H1 (cell line): ENCODE results near the gene NAP1L1. TPM values are rescaled to one million over a fixed set of nuclear protein-coding genes. Genes with fewer than 3 reads are reported as not detected.

Experiments
- CTCF ChIA-PET: fragments of 300-600 bp; sonication (Branson Sonifier 250); formaldehyde crosslinking; loops from one replicate; lab custom pipeline; 2021; ENCODE audit not compliant: partially characterized antibody; lab: Charles Lee
- POLR2A ChIA-PET: fragments of 300-600 bp; sonication (Branson Sonifier 250); formaldehyde crosslinking; loops from one replicate; lab custom pipeline; 2021; ENCODE audit warnings: inconsistent platforms; ENCODE audit not compliant: partially characterized antibody; lab: Charles Lee
- DNase-seq, 2 experiments: peaks; one replicate each; pipeline versions ENCODE4 v3.0.0 to v3.0.0-alpha.2; 2010 to 2022; ENCODE audit warnings: low spot score in 2 of 2, low read depth in 1 of 2, mixed read lengths in 1 of 2
- FAIRE-seq: peaks from 2 replicates; lab custom pipeline; 2011; peaks lifted over from hg19 to GRCh38; lab: Jason Lieb, UNC
- H2AFZ ChIP-seq: 2 replicates; pipeline ENCODE4 v1.8.1; 2012; ENCODE audit warnings: low read length, inconsistent platforms
- H2AK5ac ChIP-seq: 2 replicates; pipeline ENCODE4 v1.6.1; 2013; ENCODE audit warnings: low read depth, low read length
- H2BK120ac ChIP-seq: replicated peaks from 2 replicates; pipeline ENCODE3; 2013; ENCODE audit warnings: low read depth, low read length, inconsistent platforms
- H2BK12ac ChIP-seq: 2 replicates; pipeline ENCODE4 v1.6.1; 2013; ENCODE audit warnings: low read depth, low read length
- H2BK15ac ChIP-seq: 2 replicates; pipeline ENCODE4 v1.6.1; 2013; ENCODE audit warnings: low read length
- H2BK20ac ChIP-seq: 2 replicates; pipeline ENCODE4 v1.6.1; 2013; ENCODE audit warnings: low read length
- H2BK5ac ChIP-seq: 2 replicates; pipeline ENCODE4 v1.6.1; 2013; ENCODE audit warnings: low read depth, low read length
- H3K14ac ChIP-seq: 2 replicates; pipeline ENCODE4 v1.6.1; 2013; ENCODE audit warnings: inconsistent platforms; ENCODE audit not compliant: insufficient read length
- H3K18ac ChIP-seq: 2 replicates; pipeline ENCODE4 v1.6.1; 2013; ENCODE audit warnings: low read length; ENCODE audit errors: extremely low read depth
- H3K23ac ChIP-seq: 2 replicates; pipeline ENCODE4 v1.6.1; 2013; ENCODE audit warnings: inconsistent platforms; ENCODE audit not compliant: insufficient read length
- H3K23me2 ChIP-seq: 2 replicates; pipeline ENCODE4 v1.6.1; 2013; ENCODE audit warnings: low read depth, low read length
- H3K27ac ChIP-seq: 2 replicates; pipeline ENCODE4 v1.6.1; 2011; ENCODE audit warnings: low read depth, low read length, inconsistent platforms
- H3K27me3 ChIP-seq, 4 experiments: replicated peaks in 1 of 4; 1 replicate in 1 of 4; 2 replicates in 3 of 4; pipeline versions ENCODE4 v1.6.1 to v1.8.1; 2011 to 2013; ENCODE audit warnings: low read length in 3 of 4, mild to moderate bottlenecking in 3 of 4, inconsistent platforms in 2 of 4, mixed read lengths in 2 of 4, moderate library complexity in 1 of 4; ENCODE audit not compliant: control insufficient read depth in 3 of 4, insufficient read depth in 3 of 4; ENCODE audit errors: extremely low read depth in 1 of 4
- H3K36me3 ChIP-seq, 4 experiments: 2 replicates each; pipeline versions ENCODE4 v1.6.1 to v1.8.1; 2011 to 2013; ENCODE audit warnings: mild to moderate bottlenecking in 4 of 4, low read length in 3 of 4, moderate library complexity in 2 of 4, control low read depth in 1 of 4, inconsistent platforms in 1 of 4; ENCODE audit not compliant: insufficient read depth in 4 of 4, control insufficient read depth in 2 of 4
- H3K4ac ChIP-seq: replicated peaks from 2 replicates; pipeline ENCODE3; 2013; ENCODE audit warnings: low read length, low read depth, mixed read lengths, inconsistent platforms; ENCODE audit not compliant: insufficient read length
- H3K4me1 ChIP-seq, 4 experiments: replicated peaks in 1 of 4; 1 replicate in 1 of 4; 2 replicates in 3 of 4; pipeline versions ENCODE4 v1.6.1 to v1.8.1; 2011 to 2013; ENCODE audit warnings: low read length in 3 of 4, inconsistent platforms in 2 of 4, mixed read lengths in 1 of 4; ENCODE audit not compliant: insufficient read depth in 4 of 4, control insufficient read depth in 3 of 4
- H3K4me2 ChIP-seq, 2 experiments: 2 replicates each; pipeline versions ENCODE4 v1.6.1 to v1.8.1; 2011 to 2013; ENCODE audit warnings: low read depth in 2 of 2, low read length in 2 of 2, control low read depth in 1 of 2, inconsistent platforms in 1 of 2, mild to moderate bottlenecking in 1 of 2; ENCODE audit not compliant: insufficient read depth in 1 of 2
- H3K4me3 ChIP-seq, 4 experiments: fragments of 200-600, 300-600 bp in 1 of 4; sonication (generic), shearing (Covaris generic), sonication (Bioruptor Twin) in 1 of 4; 2 replicates each; pipeline versions ENCODE4 v1.5.1 to v1.8.1; 2011 to 2016; ENCODE audit warnings: low read length in 4 of 4, low read depth in 3 of 4, control low read depth in 2 of 4, inconsistent platforms in 2 of 4, mild to moderate bottlenecking in 2 of 4, mixed read lengths in 1 of 4, moderate library complexity in 1 of 4; ENCODE audit not compliant: insufficient read depth in 2 of 4; ENCODE audit errors: extremely low read depth in 1 of 4
- H3K56ac ChIP-seq: replicated peaks from 2 replicates; pipeline ENCODE3; 2013; ENCODE audit warnings: low read depth, mild to moderate bottlenecking, mixed read lengths, low read length, inconsistent platforms; ENCODE audit not compliant: insufficient read length
- H3K79me1 ChIP-seq: 2 replicates; pipeline ENCODE4 v1.6.1; 2013; ENCODE audit warnings: low read depth, low read length, control low read depth
- H3K79me2 ChIP-seq, 2 experiments: 2 replicates each; pipeline versions ENCODE4 v1.6.1 to v1.8.1; 2012 to 2013; ENCODE audit warnings: low read length in 2 of 2, mild to moderate bottlenecking in 2 of 2, inconsistent platforms in 1 of 2; ENCODE audit not compliant: insufficient read depth in 2 of 2, control insufficient read depth in 1 of 2
- H3K9ac ChIP-seq, 4 experiments: replicated peaks in 1 of 4; 1 replicate in 1 of 4; 2 replicates in 3 of 4; pipeline versions ENCODE4 v1.6.1 to v1.8.1; 2011 to 2013; ENCODE audit warnings: low read depth in 3 of 4, low read length in 3 of 4, control low read depth in 2 of 4, mild to moderate bottlenecking in 2 of 4, moderate library complexity in 2 of 4, inconsistent platforms in 1 of 4; ENCODE audit errors: extremely low read depth in 1 of 4
- H3K9me3 ChIP-seq, 2 experiments: 2 replicates each; pipeline versions ENCODE4 v1.6.1 to v1.8.1; 2012 to 2013; ENCODE audit warnings: mild to moderate bottlenecking in 2 of 2, moderate library complexity in 2 of 2, control low read depth in 1 of 2, inconsistent platforms in 1 of 2, low read depth in 1 of 2, low read length in 1 of 2, mixed read lengths in 1 of 2; ENCODE audit not compliant: insufficient read depth in 2 of 2
- H4K20me1 ChIP-seq, 2 experiments: replicated peaks in 1 of 2; 2 replicates each; pipeline versions ENCODE3 to v1.8.1; 2011 to 2013; ENCODE audit warnings: inconsistent platforms in 2 of 2, low read length in 2 of 2, mild to moderate bottlenecking in 1 of 2; ENCODE audit not compliant: insufficient read depth in 2 of 2, control insufficient read depth in 1 of 2
- H4K5ac ChIP-seq: 2 replicates; pipeline ENCODE4 v1.6.1; 2013; ENCODE audit warnings: low read length, low read depth, mixed read lengths, inconsistent platforms; ENCODE audit not compliant: insufficient read length
- H4K8ac ChIP-seq: 2 replicates; pipeline ENCODE4 v1.8.0; 2013; ENCODE audit warnings: mild to moderate bottlenecking, moderate library complexity, low read length, inconsistent platforms; ENCODE audit not compliant: insufficient read depth; ENCODE audit errors: extremely low read depth
- H4K91ac ChIP-seq: replicated peaks from 2 replicates; pipeline ENCODE3; 2013; ENCODE audit warnings: low read length, mixed read lengths, inconsistent platforms; ENCODE audit not compliant: insufficient read length
- CBX8 ChIP-seq: fragments of 300-800, 300-1000 bp; sonication (generic); IDR thresholded peaks from 2 replicates; pipeline ENCODE4 v1.7.1; 2016; ENCODE audit warnings: low read depth, low read length, borderline replicate concordance
- CEBPB ChIP-seq: IDR thresholded peaks from 2 replicates; pipeline ENCODE4 v1.6.1; 2012; ENCODE audit warnings: low read depth, low read length
- CHD2 ChIP-seq: IDR thresholded peaks from 2 replicates; pipeline ENCODE4 v1.6.1; 2012; ENCODE audit warnings: low read length, improper control_type of control experiment
- RBBP5 ChIP-seq: IDR thresholded peaks from 2 replicates; pipeline ENCODE4 v1.7.1; 2012; ENCODE audit warnings: low read depth, mild to moderate bottlenecking, inconsistent platforms, low read length, moderate library complexity, borderline replicate concordance
- RNF2 ChIP-seq: fragments of 200-900, 300-1000 bp; sonication (generic); IDR thresholded peaks from 2 replicates; pipeline ENCODE4 v1.7.1; 2016; ENCODE audit warnings: borderline replicate concordance, low read depth, mild to moderate bottlenecking, antibody characterized with exemption, low read length; ENCODE audit not compliant: poor library complexity, severe bottlenecking; ENCODE audit errors: missing control alignments
- SIN3A ChIP-seq, 2 experiments: IDR thresholded peaks in 1 of 2; conservative IDR thresholded peaks in 1 of 2; 2 replicates each; pipeline ENCODE4 v1.6.1; 2011 to 2012; ENCODE audit warnings: low read length in 2 of 2, improper control_type of control experiment in 1 of 2, low read depth in 1 of 2, mild to moderate bottlenecking in 1 of 2
- WGBS, 2 experiments: shearing (Covaris generic) in 1 of 2; methylation state at CpG; one replicate each; pipeline versions ENCODE4 v1.1.6 to v1.1.7; 2013 to 2015; ENCODE audit warnings: low lambda C conversion rate in 2 of 2, mixed read lengths in 2 of 2, inconsistent platforms in 1 of 2, low coverage in 1 of 2, missing lambda C conversion rate in 1 of 2; ENCODE audit not compliant: insufficient replicate concordance in 2 of 2, insufficient coverage in 1 of 2, insufficient read length in 1 of 2; ENCODE audit errors: extremely low coverage in 1 of 2, missing lambda C conversion rate in 1 of 2; 5-methylcytosine and 5-hydroxymethylcytosine counted together
- polyA plus RNA-seq, 7 experiments: library from polyadenylated mRNA; depleted of rRNA in 3 of 7; stranded (reverse) in 5 of 7; unstranded in 2 of 7; fragments of >200 nt in 5 of 7; fragments of 200-250 nt in 2 of 7; gene quantifications; 1 replicate in 5 of 7; 2 replicates in 1 of 7; 4 replicates in 1 of 7; pipeline versions ENCODE4 v1.2.1 to v1.2.3, GENCODE V29; 2011 to 2013; ENCODE audit warnings: missing spikeins in 2 of 7, mixed read lengths in 2 of 7
- total RNA-seq: library from RNA; stranded (reverse); fragmentation: NEBNext Ultra II Directional; extraction: Animal tissue kit (Norgen Biotek cat#: 25700); gene quantifications from 2 replicates; pipeline ENCODE4 v1.2.1, GENCODE V29; 2021

The NAP1L1 gene
- total and polyA plus RNA-seq, 2 of the 8 experiments (the other 6 are each of a cell fraction or from before 2014, with no cell fraction given), result 202 to 1,159 TPM

DNA sequence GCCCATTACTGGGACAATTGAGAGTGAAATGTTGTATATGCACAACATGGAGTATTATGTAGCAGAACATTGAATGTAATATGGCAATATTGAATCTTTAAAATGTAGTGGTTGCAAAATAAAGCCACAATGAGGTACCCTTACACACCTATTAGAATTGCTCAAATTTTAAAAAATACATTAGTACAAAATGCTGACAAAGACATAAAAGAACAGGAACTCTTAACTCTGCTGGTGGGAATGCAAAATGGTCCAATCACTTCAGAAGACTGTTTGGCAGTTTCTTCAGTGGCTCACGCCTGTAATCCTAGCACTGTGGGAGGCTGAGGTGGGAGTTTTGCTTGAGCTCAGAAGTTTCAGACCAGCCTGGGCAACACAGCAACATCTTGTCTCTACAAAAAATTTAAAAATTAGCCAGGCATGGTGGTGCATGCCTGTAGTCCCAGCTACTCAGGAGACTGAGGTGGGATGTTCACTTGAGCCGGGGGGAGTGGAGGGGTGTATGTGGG is 6.8 kb upstream of the NAP1L1 start:
- H3K18ac ChIP-seq, result no peak overlapping the region
- DNase-seq (no peak), FAIRE-seq (no peak)
- H3K79me1 ChIP-seq, result no peaks in the 10 kb centered on the region
- no peak overlapping the region for H3K14ac ChIP-seq
- no peak overlapping the region for H4K8ac ChIP-seq
- H4K5ac ChIP-seq, result no peak overlapping the region
- no peaks in the 10 kb centered on the region for H3K79me2 ChIP-seq
- H3K36me3 ChIP-seq, result no peaks in the 10 kb centered on the region
- H4K91ac ChIP-seq, result no peak overlapping the region
- no peak overlapping the region for H2BK120ac ChIP-seq
- H3K56ac ChIP-seq, result no peak overlapping the region
- H2BK5ac ChIP-seq, result no peak overlapping the region
- POLR2A ChIA-PET, result interaction anchor here (0.6 to 1.5 kb wide), 3 partner anchors 17 to 256 kb away, joined by 3 read pairs; no protein-coding TSS in a partner anchor
- H2AFZ ChIP-seq, result no peak overlapping the region
- no peak overlapping the region for H3K9ac ChIP-seq
- H3K27me3 ChIP-seq, result no peaks in the 10 kb centered on the region
- no peaks in the 10 kb centered on the region for H3K23me2 ChIP-seq
- no peak overlapping the region for H3K27ac ChIP-seq
- no peak overlapping the region for H3K4me2 ChIP-seq
- H3K4ac ChIP-seq, result no peak overlapping the region
- no peak overlapping the region for H2AK5ac ChIP-seq
- WGBS, 2 experiments, result 80% methylated on average over 2 of the region's 2 CpGs; no CpG with 5 or more reads in 1 of the 2 experiments
- no peak overlapping the region for H3K4me3 ChIP-seq
- no peak overlapping the region for H2BK20ac ChIP-seq
- H2BK15ac ChIP-seq, result no peak overlapping the region
- H2BK12ac ChIP-seq, result no peak overlapping the region
- no peaks in the 10 kb centered on the region for H3K9me3 ChIP-seq
- no peak overlapping the region for H3K23ac ChIP-seq
- CTCF ChIA-PET, result interaction anchor here (0.8 to 1.1 kb wide), 2 partner anchors 20 to 47 kb away, joined by 3 read pairs; no protein-coding TSS in a partner anchor
- no peaks in the 10 kb centered on the region for H3K4me1 ChIP-seq
- H4K20me1 ChIP-seq, result no peaks in the 10 kb centered on the region
- TF ChIP-seq RNF2, result no peak
- TF ChIP-seq RBBP5, result no peak
- no peak for TF ChIP-seq SIN3A (conservative IDR thresholded peaks at IDR 0.05 in 1 of 2, IDR thresholded peaks at IDR 0.05 in 1 of 2; ENCODE audit: low read depth in 1 of 2, low read length in 2 of 2)
- no peak for TF ChIP-seq CHD2
- TF ChIP-seq CEBPB, result no peak
- no peak for TF ChIP-seq CBX8
